B cell (primary cell): ENCODE results near the gene MGMT. TPM values are rescaled to one million over a fixed set of nuclear protein-coding genes. Genes with fewer than 3 reads are reported as not detected.

Source experiments
- ATAC-seq: fragments of 200-7000 bp; cut with Tn5 transposase; one replicate; pipeline ENCODE4 v1.10.0; 2021; ENCODE audit warnings: low read depth, mild to moderate bottlenecking, moderate number of reproducible peaks, moderate library complexity
- CTCF ChIA-PET: fragments of 350-600 bp; sonication (Branson Sonifier 250); formaldehyde crosslinking; loops from one replicate; lab custom pipeline; 2021; ENCODE audit warnings: antibody characterized with exemption, inconsistent platforms; lab: Charles Lee
- POLR2A ChIA-PET: fragments of 350-600 bp; sonication (Branson Sonifier 250); formaldehyde crosslinking; loops from one replicate; lab custom pipeline; 2021; ENCODE audit warnings: antibody characterized with exemption; lab: Charles Lee
- DNase-seq: peaks from one replicate; pipeline ENCODE4 v3.0.0; 2013
- H2AFZ ChIP-seq: 2 replicates; pipeline ENCODE4 v1.6.1; 2012; ENCODE audit warnings: mild to moderate bottlenecking, low read depth, low read length; ENCODE audit not compliant: insufficient read depth, poor library complexity, severe bottlenecking
- H3K27ac ChIP-seq, 2 donors: 1 replicate in 1 of 2; 2 replicates in 1 of 2; pipeline ENCODE4 v1.5.1; 2012 to 2013; ENCODE audit warnings: low read length in 2 of 2, mild to moderate bottlenecking in 2 of 2, moderate library complexity in 1 of 2
- H3K27me3 ChIP-seq, 4 experiments: fragments of 200-600 bp in 1 of 4; sonication (generic) in 1 of 4; replicated peaks in 1 of 4; 1 replicate in 2 of 4; 2 replicates in 2 of 4; pipeline versions ENCODE4 v1.6.1 to v1.7.0; 2013 to 2016; ENCODE audit warnings: low read length in 3 of 4, mild to moderate bottlenecking in 2 of 4, mixed read lengths in 1 of 4, moderate library complexity in 1 of 4; ENCODE audit not compliant: insufficient read depth in 4 of 4, control insufficient read depth in 3 of 4; ENCODE audit errors: control extremely low read depth in 1 of 4
- H3K36me3 ChIP-seq, 2 experiments: replicated peaks in 1 of 2; 1 replicate in 1 of 2; 2 replicates in 1 of 2; pipeline versions ENCODE4 v1.6.1 to v1.7.1; 2013; ENCODE audit warnings: low read length in 1 of 2; ENCODE audit not compliant: insufficient read depth in 2 of 2, control insufficient read depth in 1 of 2; ENCODE audit errors: control extremely low read depth in 1 of 2, extremely low read depth in 1 of 2
- H3K4me1 ChIP-seq, 2 donors: fragments of 200-600 bp in 1 of 2; sonication (generic) in 1 of 2; 1 replicate in 1 of 2; 2 replicates in 1 of 2; pipeline versions ENCODE4 v1.5.1 to v1.6.1; 2013 to 2017; ENCODE audit warnings: low read length in 2 of 2; ENCODE audit not compliant: control insufficient read depth in 2 of 2, insufficient read depth in 2 of 2
- H3K4me2 ChIP-seq: replicated peaks from 2 replicates; pipeline ENCODE3; 2012; ENCODE audit warnings: mild to moderate bottlenecking, low read depth, low read length; ENCODE audit not compliant: poor library complexity, severe bottlenecking
- H3K4me3 ChIP-seq, 5 experiments: fragments of 200-600 bp in 1 of 5; sonication (generic) in 1 of 5; 1 replicate in 3 of 5; 2 replicates in 2 of 5; pipeline versions ENCODE4 v1.5.1 to v1.7.0; 2011 to 2016; ENCODE audit warnings: low read length in 4 of 5, mild to moderate bottlenecking in 4 of 5, low read depth in 2 of 5, control low read depth in 1 of 5, moderate library complexity in 1 of 5; ENCODE audit not compliant: insufficient read depth in 1 of 5; ENCODE audit errors: control extremely low read depth in 1 of 5, extremely low read depth in 1 of 5
- H3K79me2 ChIP-seq: fragments of 200-600 bp; sonication (generic); one replicate; pipeline ENCODE4 v1.6.0; 2016; ENCODE audit warnings: low read length; ENCODE audit not compliant: control insufficient read depth, insufficient read depth
- H3K9ac ChIP-seq: fragments of 200-600 bp; sonication (generic); 2 replicates; pipeline ENCODE4 v1.6.1; 2017; ENCODE audit warnings: mild to moderate bottlenecking, low read length, moderate library complexity
- H3K9me3 ChIP-seq, 3 donors: one replicate each; pipeline versions ENCODE4 v1.6.1 to v1.7.1; 2013; ENCODE audit warnings: low read length in 2 of 3; ENCODE audit not compliant: control insufficient read depth in 2 of 3, insufficient read depth in 1 of 3; ENCODE audit errors: control extremely low read depth in 1 of 3
- H4K20me1 ChIP-seq: 2 replicates; pipeline ENCODE4 v1.6.0; 2012; ENCODE audit warnings: mild to moderate bottlenecking, low read length; ENCODE audit not compliant: insufficient read depth, control insufficient read depth, poor library complexity, severe bottlenecking
- H3K27ac Mint-ChIP-seq: one replicate; pipeline ENCODE4 v1.8.0; 2021; ENCODE audit warnings: mixed read lengths
- H3K27me3 Mint-ChIP-seq: one replicate; pipeline ENCODE4 v1.8.0; 2021; ENCODE audit warnings: mixed read lengths
- H3K4me1 Mint-ChIP-seq: one replicate; pipeline ENCODE4 v1.8.0; 2021; ENCODE audit warnings: mixed read lengths
- H3K4me3 Mint-ChIP-seq: one replicate; pipeline ENCODE4 v1.8.0; 2021; ENCODE audit warnings: mixed read lengths
- H3K9me3 Mint-ChIP-seq: one replicate; pipeline ENCODE4 v1.8.0; 2022; ENCODE audit warnings: mixed read lengths; ENCODE audit not compliant: insufficient read depth
- CTCF ChIP-seq: fragments of 200-600 bp; IDR thresholded peaks from one replicate; pipeline ENCODE4 v1.8.0; 2022; ENCODE audit warnings: antibody characterized with exemption, mild to moderate bottlenecking
- EZH2 ChIP-seq: IDR thresholded peaks from 2 replicates; pipeline ENCODE4 v1.6.1; 2012; ENCODE audit warnings: borderline replicate concordance, low read depth, mild to moderate bottlenecking, moderate library complexity, low read length; ENCODE audit not compliant: insufficient read depth, poor library complexity, severe bottlenecking
- WGBS: methylation state at CpG from one replicate; pipeline ENCODE4 v1.1.5; 2013; ENCODE audit warnings: missing lambda C conversion rate; ENCODE audit not compliant: insufficient coverage; 5-methylcytosine and 5-hydroxymethylcytosine counted together
- intact Hi-C: fragments of 100-400 bp; cut with micrococcal nuclease; formaldehyde crosslinking; loops from one replicate; pipeline ENCODE4 v1.10.0; 2022
- polyA plus RNA-seq: library from polyadenylated mRNA; depleted of rRNA; stranded (reverse); fragments of >200 nt; gene quantifications from 2 replicates; pipeline ENCODE4 v1.2.3, GENCODE V29; 2012
- total RNA-seq, 2 donors: library from RNA; stranded (reverse); fragments of 120-200 nt in 1 of 2; gene quantifications; 1 replicate in 1 of 2; 2 replicates in 1 of 2; pipeline versions ENCODE4 v1.2.3 to v1.2.4, GENCODE V29; 2013 to 2022

The MGMT gene
- total and polyA plus RNA-seq, 2 donors (not counting 1 experiment from before 2014, with no cell fraction given) = 16.6 to 87.7 TPM

- DNase-seq (no peak), ATAC-seq (no peak)
- Histone ChIP-seq H3K4me2 (no peak overlapping the region), H3K4me1 (no peaks in the 10 kb centered on the region), H3K36me3 (no peaks in the 10 kb centered on the region), H3K4me3 (no peak overlapping the region), H4K20me1 (no peaks in the 10 kb centered on the region), H3K9ac (no peak overlapping the region), H3K27ac (no peak overlapping the region), H3K27me3 (no peaks in the 10 kb centered on the region), H2AFZ (no peak overlapping the region), H3K79me2 (no peaks in the 10 kb centered on the region), H3K9me3 (no peaks in the 10 kb centered on the region)
- no peak overlapping the region for H3K4me3 Mint-ChIP-seq
- intact Hi-C loops = no loop called here
- ChIA-PET CTCF (no interaction called here), POLR2A (no interaction called here)
- no peaks in the 10 kb centered on the region for H3K9me3 Mint-ChIP-seq
- TF ChIP-seq EZH2 = no peak
- no peak for TF ChIP-seq CTCF
- 83% methylated on average over 4 of the region's 13 CpGs for WGBS
- peaks cover 20% of the 10 kb centered on the region for H3K27me3 Mint-ChIP-seq
- H3K27ac Mint-ChIP-seq = no peak overlapping the region
- no peaks in the 10 kb centered on the region for H3K4me1 Mint-ChIP-seq
Observed at GRCh38 chr10:129445436-129446182, 21.4 kb upstream of the MGMT start.

GRCh38 chr10:129446183-129446581, 20.9 kb upstream of the MGMT start:
- Histone ChIP-seq H3K79me2 (no peaks in the 10 kb centered on the region), H3K9me3 (no peaks in the 10 kb centered on the region), H3K27ac (no peak overlapping the region), H4K20me1 (no peaks in the 10 kb centered on the region), H3K27me3 (no peaks in the 10 kb centered on the region), H2AFZ (no peak overlapping the region), H3K36me3 (no peaks in the 10 kb centered on the region), H3K4me1 (no peaks in the 10 kb centered on the region), H3K4me3 (no peak overlapping the region), H3K4me2 (no peak overlapping the region), H3K9ac (no peak overlapping the region)
- H3K27me3 Mint-ChIP-seq = peaks cover 20% of the 10 kb centered on the region
- no peak for DNase-seq
- ChIA-PET CTCF (no interaction called here), POLR2A (no interaction called here)
- H3K4me1 Mint-ChIP-seq = no peaks in the 10 kb centered on the region
- TF ChIP-seq CTCF (no peak), EZH2 (no peak)
- intact Hi-C loops = no loop called here
- WGBS = 94% methylated on average over 3 of the region's 4 CpGs
- no peak overlapping the region for H3K27ac Mint-ChIP-seq
- H3K4me3 Mint-ChIP-seq = no peak overlapping the region
- no peaks in the 10 kb centered on the region for H3K9me3 Mint-ChIP-seq
- no peak for ATAC-seq
